ENCODE results near the gene LMO7.

The LMO7 gene

DNA sequence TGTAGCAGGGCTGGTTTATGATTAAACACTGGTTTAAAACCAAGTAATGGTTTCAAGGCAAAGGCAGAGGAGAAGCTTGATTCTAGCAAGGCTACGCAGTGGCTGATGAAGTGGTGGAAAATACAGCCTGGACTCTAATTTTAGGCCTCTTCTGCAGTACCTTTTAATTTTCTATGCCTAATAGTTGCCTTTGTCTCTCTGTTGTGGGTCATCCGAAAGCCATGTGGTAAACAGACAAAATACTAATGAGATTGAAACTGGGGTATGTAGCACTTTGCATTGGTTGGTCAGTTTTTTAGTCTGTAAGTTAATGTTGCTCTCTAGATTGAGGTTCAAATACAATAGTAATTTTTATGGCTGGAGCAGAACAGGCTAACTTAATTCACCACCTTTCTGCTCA, 3.3 kb downstream of the LMO7 start:
- peak overlapping the region; percentile 97 for H3K4me3 ChIP-seq (ENCODE audit: low read depth, low read length)
- POLR2A ChIA-PET, result interaction anchor here (0.9 to 1.0 kb wide), 2 partner anchors 18 to 47 kb away, joined by 3 to 4 read pairs; no protein-coding TSS in a partner anchor
- TF ChIP-seq, protein P1, sequence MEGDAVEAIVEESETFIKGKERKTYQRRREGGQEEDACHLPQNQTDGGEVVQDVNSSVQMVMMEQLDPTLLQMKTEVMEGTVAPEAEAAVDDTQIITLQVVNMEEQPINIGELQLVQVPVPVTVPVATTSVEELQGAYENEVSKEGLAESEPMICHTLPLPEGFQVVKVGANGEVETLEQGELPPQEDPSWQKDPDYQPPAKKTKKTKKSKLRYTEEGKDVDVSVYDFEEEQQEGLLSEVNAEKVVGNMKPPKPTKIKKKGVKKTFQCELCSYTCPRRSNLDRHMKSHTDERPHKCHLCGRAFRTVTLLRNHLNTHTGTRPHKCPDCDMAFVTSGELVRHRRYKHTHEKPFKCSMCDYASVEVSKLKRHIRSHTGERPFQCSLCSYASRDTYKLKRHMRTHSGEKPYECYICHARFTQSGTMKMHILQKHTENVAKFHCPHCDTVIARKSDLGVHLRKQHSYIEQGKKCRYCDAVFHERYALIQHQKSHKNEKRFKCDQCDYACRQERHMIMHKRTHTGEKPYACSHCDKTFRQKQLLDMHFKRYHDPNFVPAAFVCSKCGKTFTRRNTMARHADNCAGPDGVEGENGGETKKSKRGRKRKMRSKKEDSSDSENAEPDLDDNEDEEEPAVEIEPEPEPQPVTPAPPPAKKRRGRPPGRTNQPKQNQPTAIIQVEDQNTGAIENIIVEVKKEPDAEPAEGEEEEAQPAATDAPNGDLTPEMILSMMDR (IDR thresholded peaks at IDR 0.05; ENCODE audit: insufficient read depth, low read length, missing control alignments), result no peak
- CTCF ChIA-PET, result interaction anchor here (1.2 to 2.0 kb wide), 7 partner anchors 9 to 72 kb away, joined by 3 to 7 read pairs (median 4); no protein-coding TSS in a partner anchor
- DNase-seq (ENCODE audit: low read depth, low spot score), result no peak

DNA sequence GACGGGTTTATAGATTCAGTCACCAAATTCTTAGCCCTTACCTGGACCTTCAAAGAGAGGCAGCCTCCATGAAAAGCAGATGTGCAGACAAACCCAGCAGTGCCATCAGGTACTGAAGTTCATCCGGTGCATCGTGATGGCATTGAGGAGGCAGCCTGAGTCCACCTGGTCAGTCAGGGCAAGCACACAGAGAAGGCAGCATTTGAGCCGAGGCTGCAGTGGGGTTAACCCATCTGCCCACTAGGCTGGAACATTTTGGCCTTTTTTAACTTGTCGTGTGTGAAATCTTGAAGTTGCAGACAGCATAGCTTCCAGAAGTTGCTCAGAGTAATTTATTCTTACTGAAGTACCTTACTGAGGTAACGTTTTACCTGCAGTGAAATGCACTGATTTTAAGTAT, 4.9 kb downstream of the LMO7 start:
- TF ChIP-seq, protein P1 (IDR thresholded peaks at IDR 0.05; ENCODE audit: insufficient read depth, low read length, missing control alignments), result no peak
- no peak for DNase-seq (ENCODE audit: low read depth, low spot score)
- no peak overlapping the region for H3K4me3 ChIP-seq (ENCODE audit: low read depth, low read length)
- POLR2A ChIA-PET, result no interaction called here
- CTCF ChIA-PET, result interaction anchor here (1.2 to 1.8 kb wide), 2 partner anchors 47 to 159 kb away, joined by 3 to 4 read pairs; partner anchors contain the start of gene TBC1D4

- DNase-seq (ENCODE audit: low read depth, low spot score), result no peak
- CTCF ChIA-PET, result no interaction called here
- POLR2A ChIA-PET, result interaction anchor here (1.0 kb wide), 1 partner anchor 10 kb away, joined by 4 read pairs; no protein-coding TSS in a partner anchor
These were observed 7.1 kb downstream of the LMO7 start for GRCh38 chr13:75643182-75643581.

DNA sequence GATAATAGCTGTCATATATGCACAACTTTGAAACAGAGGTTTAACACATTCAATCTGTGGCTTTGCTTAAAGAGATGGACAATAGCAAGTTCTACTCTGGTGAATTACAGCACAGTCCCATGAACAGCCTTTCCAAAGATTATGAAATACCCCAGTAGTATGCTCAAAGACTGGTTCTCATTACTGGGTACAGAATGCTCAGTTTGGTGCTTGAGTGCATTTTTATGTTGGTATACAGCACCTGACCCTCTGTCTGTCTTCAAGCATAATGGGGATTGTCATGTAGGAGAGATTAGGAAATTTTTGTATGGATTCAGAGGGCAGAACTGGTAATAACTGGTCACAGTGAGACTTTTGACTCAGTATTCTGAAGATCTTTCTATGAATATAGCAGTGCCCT, 7.6 kb downstream of the LMO7 start:
- H3K4me3 ChIP-seq (ENCODE audit: low read depth, low read length), result no peak overlapping the region
- TF ChIP-seq, protein P1 (IDR thresholded peaks at IDR 0.05; ENCODE audit: insufficient read depth, low read length, missing control alignments), result no peak
- DNase-seq (ENCODE audit: low read depth, low spot score), result no peak
- POLR2A ChIA-PET, result interaction anchor here (0.6 to 1.3 kb wide), 4 partner anchors 8 to 203 kb away, joined by 3 to 4 read pairs (median 4); partner anchors contain the start of gene LMO7
- CTCF ChIA-PET, result interaction anchor here (0.9 to 2.2 kb wide), 3 partner anchors 10 to 52 kb away, joined by 3 to 5 read pairs (median 4); no protein-coding TSS in a partner anchor

More at GRCh38 chr13:75643182-75643581, 7.1 kb downstream of the LMO7 start:
- TF ChIP-seq, protein P1 (IDR thresholded peaks at IDR 0.05; ENCODE audit: insufficient read depth, low read length, missing control alignments), result no peak
- H3K4me3 ChIP-seq (ENCODE audit: low read depth, low read length), result no peak overlapping the region

DNA sequence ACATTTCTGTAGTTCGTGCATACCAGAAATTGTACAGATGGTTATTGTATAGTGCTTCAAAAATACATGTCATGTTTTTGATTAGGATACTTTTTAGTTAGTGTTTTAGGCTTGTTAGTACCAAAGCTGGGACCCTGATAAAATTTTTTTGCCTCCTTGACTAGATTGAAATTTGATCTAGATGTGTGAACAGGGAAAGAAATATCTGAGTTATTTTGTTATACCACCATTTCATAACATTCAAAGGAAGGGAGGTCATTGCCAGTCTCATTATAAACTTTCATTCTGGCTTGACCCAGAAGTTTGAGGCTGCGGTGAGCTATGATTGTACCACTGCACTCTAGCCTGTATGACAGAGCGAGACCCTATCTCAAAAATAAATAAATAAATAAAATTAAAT, 9.0 kb downstream of the LMO7 start:
- no peak for DNase-seq (ENCODE audit: low read depth, low spot score)
- ChIA-PET POLR2A (interaction anchor here (0.8 to 1.3 kb wide), 3 partner anchors 11 to 24 kb away, joined by 3 read pairs; no protein-coding TSS in a partner anchor), CTCF (interaction anchor here (1.0 to 2.2 kb wide), 2 partner anchors 12 to 43 kb away, joined by 4 to 5 read pairs; no protein-coding TSS in a partner anchor)
- H3K4me3 ChIP-seq (ENCODE audit: low read depth, low read length), result no peak overlapping the region
- TF ChIP-seq, protein P1 (IDR thresholded peaks at IDR 0.05; ENCODE audit: insufficient read depth, low read length, missing control alignments), result no peak

DNA sequence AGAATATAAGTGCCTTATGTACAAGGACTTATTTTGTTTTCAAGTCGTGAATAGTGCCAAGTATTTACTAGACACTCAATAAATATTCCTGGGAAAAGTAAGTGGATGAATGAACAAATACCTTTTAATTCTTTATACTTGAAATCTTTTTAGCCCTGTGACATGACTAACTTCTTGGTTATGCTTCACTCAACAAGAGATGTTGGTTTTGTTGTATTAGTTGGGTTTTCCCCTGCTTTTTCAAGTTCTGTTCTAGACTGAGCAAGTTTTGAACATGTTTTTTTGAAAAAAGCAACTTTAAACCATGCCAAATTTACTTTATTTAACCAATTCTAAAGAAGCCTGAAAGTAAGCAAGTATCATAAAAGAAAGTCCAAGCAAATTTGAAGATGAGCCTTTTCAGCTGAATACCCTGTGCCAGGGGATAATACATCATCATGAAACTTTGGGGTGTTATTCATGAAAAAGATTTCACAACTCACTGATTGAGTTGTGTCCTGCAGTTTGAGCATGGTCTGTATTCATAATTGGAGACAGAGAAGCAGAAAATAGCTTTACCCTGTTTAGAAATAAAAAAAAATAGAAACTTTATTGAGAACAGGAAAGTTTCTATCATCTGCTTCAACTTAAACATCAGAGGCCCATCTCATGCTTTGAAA, 11.1 kb downstream of the LMO7 start:
- TF ChIP-seq, protein P1 (IDR thresholded peaks at IDR 0.05; ENCODE audit: insufficient read depth, low read length, missing control alignments), result no peak
- POLR2A ChIA-PET, result interaction anchor here (1.1 to 1.5 kb wide), 2 partner anchors 9 to 10 kb away, joined by 3 read pairs; no protein-coding TSS in a partner anchor
- CTCF ChIA-PET, result interaction anchor here (1.0 to 2.4 kb wide), 2 partner anchors 15 to 49 kb away, joined by 4 to 8 read pairs; no protein-coding TSS in a partner anchor
- DNase-seq (ENCODE audit: low read depth, low spot score), result no peak
- no peak overlapping the region for H3K4me3 ChIP-seq (ENCODE audit: low read depth, low read length)

Measured in AG04449 (cell line).